ENCODE measurements around the gene CXCR6. TPM values are rescaled to one million over a fixed set of nuclear protein-coding genes. Genes with fewer than 3 reads are reported as not detected.

The CXCR6 gene
- total and polyA plus RNA-seq, 2 of the 8 experiments (the other 6 are each of a cell fraction or from before 2014, with no cell fraction given), result not detected

DNA sequence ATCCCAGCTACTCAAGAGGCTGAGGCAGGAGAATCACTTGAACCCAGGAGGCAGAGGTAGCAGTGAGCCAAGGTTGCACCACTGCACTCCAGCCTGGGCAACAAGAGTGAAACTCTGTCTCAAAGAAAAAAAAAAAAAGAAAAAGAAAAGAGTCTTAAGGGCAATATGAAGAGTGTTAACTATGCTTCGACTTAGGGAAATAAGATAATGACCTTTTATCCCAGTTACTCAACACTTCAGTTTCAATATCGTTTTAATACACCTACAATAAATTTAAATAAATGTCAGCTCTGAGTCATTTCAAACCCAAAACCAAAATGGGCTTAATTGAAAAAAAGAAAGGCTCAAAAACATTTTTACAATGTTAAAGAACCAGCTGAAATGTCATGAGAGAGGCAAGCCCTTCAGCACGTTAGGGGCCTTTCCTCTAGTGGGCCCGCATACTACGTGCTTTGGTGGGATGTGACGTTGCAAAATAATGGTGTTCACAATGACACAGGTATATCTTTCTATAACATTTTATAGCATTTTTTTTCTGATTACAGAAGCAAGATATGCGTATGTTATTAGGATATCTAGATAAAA is 37.1 kb downstream of the CXCR6 start:
- Histone ChIP-seq H2AK5ac (ENCODE audit: low read depth, low read length) (no peak overlapping the region), H3K79me1 (ENCODE audit: low read depth, low read length) (no peaks in the 10 kb centered on the region), H2BK20ac (ENCODE audit: low read length) (no peak overlapping the region), H3K9ac (replicated peaks in 1 of 4; ENCODE audit: extremely low read depth in 1 of 4, low read depth in 3 of 4, low read length in 3 of 4) (no peak overlapping the region), H3K4me2 (ENCODE audit: insufficient read depth in 1 of 2, low read depth in 2 of 2, low read length in 2 of 2) (no peak overlapping the region), H3K23me2 (ENCODE audit: low read depth, low read length) (no peaks in the 10 kb centered on the region), H3K9me3 (ENCODE audit: insufficient read depth in 2 of 2, low read depth in 1 of 2, low read length in 1 of 2) (no peaks in the 10 kb centered on the region), H3K23ac (ENCODE audit: insufficient read length) (no peak overlapping the region), H3K4me1 (replicated peaks in 1 of 4; ENCODE audit: control insufficient read depth in 3 of 4, insufficient read depth in 4 of 4, low read length in 3 of 4) (no peaks in the 10 kb centered on the region), H4K91ac (replicated peaks; ENCODE audit: insufficient read length, low read length) (no peak overlapping the region), H3K36me3 (ENCODE audit: control insufficient read depth in 2 of 4, insufficient read depth in 4 of 4, low read length in 3 of 4) (peaks cover 11 to 68% (median 54%) of the 10 kb centered on the region in 4 experiments), H3K18ac (ENCODE audit: extremely low read depth, low read length) (no peak overlapping the region), H3K27ac (ENCODE audit: low read depth, low read length) (no peak overlapping the region), H3K4me3 (ENCODE audit: extremely low read depth in 1 of 4, insufficient read depth in 2 of 4, low read depth in 3 of 4, low read length in 4 of 4) (no peak overlapping the region), H3K79me2 (ENCODE audit: control insufficient read depth in 1 of 2, insufficient read depth in 2 of 2, low read length in 2 of 2) (no peaks in the 10 kb centered on the region), H2BK5ac (ENCODE audit: low read depth, low read length) (no peak overlapping the region), H4K20me1 (replicated peaks in 1 of 2; ENCODE audit: control insufficient read depth in 1 of 2, insufficient read depth in 2 of 2, low read length in 2 of 2) (peaks cover 0 to 1% of the 10 kb centered on the region in 2 experiments), H2BK12ac (ENCODE audit: low read depth, low read length) (no peak overlapping the region), H4K8ac (ENCODE audit: extremely low read depth, insufficient read depth, low read length) (no peak overlapping the region), H3K27me3 (replicated peaks in 1 of 4; ENCODE audit: control insufficient read depth in 3 of 4, extremely low read depth in 1 of 4, insufficient read depth in 3 of 4, low read length in 3 of 4) (no peaks in the 10 kb centered on the region), H3K56ac (replicated peaks; ENCODE audit: insufficient read length, low read depth, low read length) (no peak overlapping the region), H4K5ac (ENCODE audit: insufficient read length, low read depth, low read length) (no peak overlapping the region), H2AFZ (ENCODE audit: low read length) (no peak overlapping the region), H3K4ac (replicated peaks; ENCODE audit: insufficient read length, low read depth, low read length) (no peak overlapping the region), H2BK120ac (replicated peaks; ENCODE audit: low read depth, low read length) (no peak overlapping the region), H2BK15ac (ENCODE audit: low read length) (no peak overlapping the region), H3K14ac (ENCODE audit: insufficient read length) (no peak overlapping the region)
- DNase-seq (ENCODE audit: low read depth in 1 of 2, low spot score in 2 of 2), result no peak
- CTCF ChIA-PET (ENCODE audit: partially characterized antibody), result interaction anchor here (0.6 to 3.6 kb wide), 6 partner anchors 11 to 469 kb away, joined by 3 to 11 read pairs (median 3); no protein-coding TSS in a partner anchor
- 97% methylated on average over 6 of the region's 7 CpGs; no CpG with 5 or more reads in 1 of the 2 experiments for WGBS, 2 experiments (ENCODE audit: extremely low coverage in 1 of 2, insufficient coverage in 1 of 2, insufficient read length in 1 of 2, insufficient replicate concordance in 2 of 2, low coverage in 1 of 2, low lambda C conversion rate in 2 of 2, missing lambda C conversion rate in 1 of 2)
- POLR2A ChIA-PET (ENCODE audit: partially characterized antibody), result interaction anchor here (1.0 kb wide), 1 partner anchor 22 kb away, joined by 3 read pairs; no protein-coding TSS in a partner anchor
- no peak for FAIRE-seq
- TF ChIP-seq KDM5A (IDR thresholded peaks at IDR 0.05; ENCODE audit: low read length), result no peak
- no peak for TF ChIP-seq CEBPB (IDR thresholded peaks at IDR 0.05; ENCODE audit: low read depth, low read length)
- no peak for TF ChIP-seq JUN (IDR thresholded peaks at IDR 0.05; ENCODE audit: low read depth, low read length)
- TF ChIP-seq SP2 (IDR thresholded peaks at IDR 0.05; ENCODE audit: low read length), result no peak
- no peak for TF ChIP-seq CREB1 (IDR thresholded peaks at IDR 0.05)
- no peak for TF ChIP-seq ZNF274 (IDR thresholded peaks at IDR 0.05; ENCODE audit: borderline replicate concordance, extremely low read depth, low read length)
- TF ChIP-seq FOSL1 (IDR thresholded peaks at IDR 0.05; ENCODE audit: insufficient read depth, low read depth, low read length), result no peak
- no peak for TF ChIP-seq BACH1 (IDR thresholded peaks at IDR 0.05; ENCODE audit: low read length)
- TF ChIP-seq RXRA (IDR thresholded peaks at IDR 0.05; ENCODE audit: insufficient read depth, low read depth, low read length), result no peak
- no peak for TF ChIP-seq TAF1 (IDR thresholded peaks at IDR 0.05; ENCODE audit: low read depth, low read length)
- TF ChIP-seq EGR1 (IDR thresholded peaks at IDR 0.05; ENCODE audit: borderline replicate concordance, low read depth, low read length), result no peak
- no peak for TF ChIP-seq CHD1 (IDR thresholded peaks at IDR 0.05; ENCODE audit: low read depth, low read length)
- no peak for TF ChIP-seq RFX5 (IDR thresholded peaks at IDR 0.05; ENCODE audit: borderline replicate concordance, low read depth, low read length)
- no peak for TF ChIP-seq SUZ12 (IDR thresholded peaks at IDR 0.05; ENCODE audit: low read length)
- TF ChIP-seq, protein P1, sequence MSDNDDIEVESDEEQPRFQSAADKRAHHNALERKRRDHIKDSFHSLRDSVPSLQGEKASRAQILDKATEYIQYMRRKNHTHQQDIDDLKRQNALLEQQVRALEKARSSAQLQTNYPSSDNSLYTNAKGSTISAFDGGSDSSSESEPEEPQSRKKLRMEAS (IDR thresholded peaks at IDR 0.05), result no peak
